CD4-positive, alpha-beta T cell treated with Interleukin-4 for 4 hours (primary cell): ENCODE measurements around the gene UBFD1.
"Not testable (repeated sequence)": the region's sequence is repeated elsewhere in the genome, so short reads cannot be mapped to it uniquely, and the experiment has no call there.

Experiments used
- DNase-seq: peaks from one replicate; pipeline ENCODE4 v3.0.0-alpha.2; 2020

UBFD1 gene

GRCh38 chr16:23556881-23557778 is at the start of gene UBFD1, which contains the start of gene EARS2:
Gene UBFD1 (plus strand): TSS chr16:23557727. CDS start chr16:23557743, 16 bp downstream.
Gene EARS2 (minus strand): TSS chr16:23557350. CDS start chr16:23557343, 7 bp downstream.
- DNase-seq, result peak; percentile 96

- DNase-seq, result no peak
Observed at GRCh38 chr16:23508589-23509440, 48.7 kb upstream of the UBFD1 start.

- no peak for DNase-seq
Observed at GRCh38 chr16:23509441-23509754, 48.1 kb upstream of the UBFD1 start.

GRCh38 chr16:23509782-23510163 is 47.8 kb upstream of the UBFD1 start:
- DNase-seq, result peak; percentile 36

GRCh38 chr16:23510164-23510914 is 47.2 kb upstream of the UBFD1 start, which contains the start of gene GGA2:
Gene GGA2 (minus strand): TSS chr16:23510494. CDS start chr16:23510411, 83 bp downstream.
- peak; percentile 70 for DNase-seq

GRCh38 chr16:23510915-23511270 is 46.6 kb upstream of the UBFD1 start:
- not testable (repeated sequence) for DNase-seq

- no peak for DNase-seq
Observed at GRCh38 chr16:23511731-23512130, 45.8 kb upstream of the UBFD1 start.

GRCh38 chr16:23512168-23512695 is 45.3 kb upstream of the UBFD1 start:
- no peak for DNase-seq

- peak; percentile 57 for DNase-seq
Observed at GRCh38 chr16:23514381-23515152, 43.0 kb upstream of the UBFD1 start.

- no peak for DNase-seq
Observed at GRCh38 chr16:23515881-23516280, 41.6 kb upstream of the UBFD1 start.

GRCh38 chr16:23516366-23517137 is 41.0 kb upstream of the UBFD1 start:
- no peak for DNase-seq

- no peak for DNase-seq
Observed at GRCh38 chr16:23518435-23518891, 39.1 kb upstream of the UBFD1 start.

- DNase-seq, result no peak
Observed at GRCh38 chr16:23519282-23519681, 38.2 kb upstream of the UBFD1 start.

- DNase-seq, result no peak
Observed at GRCh38 chr16:23520500-23520899, 37.0 kb upstream of the UBFD1 start.

GRCh38 chr16:23521037-23521743 is 36.3 kb upstream of the UBFD1 start:
- no peak for DNase-seq

- no peak for DNase-seq
Observed at GRCh38 chr16:23521965-23522364, 35.6 kb upstream of the UBFD1 start.

- DNase-seq, result no peak
Observed at GRCh38 chr16:23523321-23523720, 34.2 kb upstream of the UBFD1 start.

- DNase-seq, result no peak
Observed at GRCh38 chr16:23523876-23524385, 33.6 kb upstream of the UBFD1 start.

GRCh38 chr16:23524886-23525285 is 32.6 kb upstream of the UBFD1 start:
- no peak for DNase-seq
